NCI-H1436 treated with DMSO at 0.1 percent for 48 hours (cell line): Measurements from ENCODE around the gene MID1.

Experiments
- DNase-seq: peaks from one replicate; lab custom pipeline; 2025; lab: John Stamatoyannopoulos, UW

Gene MID1, protein sequence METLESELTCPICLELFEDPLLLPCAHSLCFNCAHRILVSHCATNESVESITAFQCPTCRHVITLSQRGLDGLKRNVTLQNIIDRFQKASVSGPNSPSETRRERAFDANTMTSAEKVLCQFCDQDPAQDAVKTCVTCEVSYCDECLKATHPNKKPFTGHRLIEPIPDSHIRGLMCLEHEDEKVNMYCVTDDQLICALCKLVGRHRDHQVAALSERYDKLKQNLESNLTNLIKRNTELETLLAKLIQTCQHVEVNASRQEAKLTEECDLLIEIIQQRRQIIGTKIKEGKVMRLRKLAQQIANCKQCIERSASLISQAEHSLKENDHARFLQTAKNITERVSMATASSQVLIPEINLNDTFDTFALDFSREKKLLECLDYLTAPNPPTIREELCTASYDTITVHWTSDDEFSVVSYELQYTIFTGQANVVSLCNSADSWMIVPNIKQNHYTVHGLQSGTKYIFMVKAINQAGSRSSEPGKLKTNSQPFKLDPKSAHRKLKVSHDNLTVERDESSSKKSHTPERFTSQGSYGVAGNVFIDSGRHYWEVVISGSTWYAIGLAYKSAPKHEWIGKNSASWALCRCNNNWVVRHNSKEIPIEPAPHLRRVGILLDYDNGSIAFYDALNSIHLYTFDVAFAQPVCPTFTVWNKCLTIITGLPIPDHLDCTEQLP

DNA sequence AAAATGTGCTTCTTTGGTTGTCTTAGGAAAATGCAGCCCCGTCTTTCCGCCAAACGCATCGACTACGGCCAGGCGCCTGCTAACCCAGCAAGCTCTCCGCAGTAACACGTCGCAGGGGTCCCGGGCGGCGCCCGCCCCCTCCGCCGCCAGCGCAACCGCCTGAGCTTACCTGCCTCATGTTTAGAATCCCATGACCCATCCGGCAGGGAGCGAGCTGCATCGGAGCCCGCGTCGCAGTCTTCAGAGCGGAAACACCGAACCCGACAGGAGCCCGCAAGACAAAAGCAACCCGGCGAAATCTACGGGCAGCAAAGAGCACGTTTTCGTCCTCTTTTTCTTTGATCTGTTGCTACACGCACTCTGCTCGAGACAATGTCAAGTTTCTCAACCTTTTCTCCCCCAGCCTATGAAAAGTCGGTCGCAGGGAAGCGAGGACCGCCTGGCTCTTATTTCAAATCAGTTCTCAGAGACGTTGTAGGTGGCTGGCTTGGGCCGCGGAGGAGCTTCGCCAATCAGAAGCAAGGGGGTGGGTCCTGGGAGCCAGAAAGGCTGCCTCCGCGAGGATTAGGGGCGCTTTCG, at the start of gene MID1:
MID1 (minus strand) TSS at position 465 of the 579 bp plus-strand sequence. CDS start 53,038 bp downstream, outside the sequence.
- DNase-seq = no peak

DNA sequence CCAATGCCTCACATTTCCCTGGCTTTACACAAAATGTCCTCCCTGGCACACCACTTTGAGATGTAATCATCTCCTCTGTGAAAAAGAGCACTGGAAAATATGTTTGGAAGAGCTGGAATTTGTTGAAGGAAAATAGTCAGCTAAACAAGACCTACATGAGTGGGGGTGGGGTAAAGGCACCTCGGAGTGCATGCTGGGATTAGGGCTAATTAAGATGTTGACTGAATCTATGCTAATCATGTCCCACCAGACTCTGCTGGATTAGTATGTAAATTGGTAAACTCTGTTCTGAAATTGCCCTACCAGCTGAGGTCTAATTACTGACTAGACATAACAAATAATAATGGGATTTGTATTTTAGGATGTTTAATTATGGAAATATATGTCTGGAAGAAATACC, 46.8 kb upstream of the MID1 start:
- DNase-seq = no peak

DNA sequence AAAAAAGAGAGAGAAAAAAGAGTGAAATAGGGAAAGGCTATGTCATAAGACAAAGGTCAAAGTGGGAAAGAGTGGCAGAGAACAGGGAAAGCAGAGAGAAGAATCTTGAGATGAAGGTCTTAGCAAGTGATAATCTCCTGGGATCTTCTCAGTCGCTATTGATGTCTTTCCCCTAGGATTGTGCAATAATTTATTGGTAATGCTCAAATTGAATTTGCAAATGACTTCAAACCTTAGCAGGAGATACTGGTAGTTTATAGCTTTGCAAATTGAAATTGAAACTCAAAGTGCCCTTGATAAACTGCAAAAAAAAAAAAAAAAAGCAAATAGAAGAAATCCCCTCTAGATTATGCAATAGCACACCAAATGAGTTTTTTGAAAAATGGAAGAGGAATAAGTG, 45.7 kb upstream of the MID1 start:
- no peak for DNase-seq

DNA sequence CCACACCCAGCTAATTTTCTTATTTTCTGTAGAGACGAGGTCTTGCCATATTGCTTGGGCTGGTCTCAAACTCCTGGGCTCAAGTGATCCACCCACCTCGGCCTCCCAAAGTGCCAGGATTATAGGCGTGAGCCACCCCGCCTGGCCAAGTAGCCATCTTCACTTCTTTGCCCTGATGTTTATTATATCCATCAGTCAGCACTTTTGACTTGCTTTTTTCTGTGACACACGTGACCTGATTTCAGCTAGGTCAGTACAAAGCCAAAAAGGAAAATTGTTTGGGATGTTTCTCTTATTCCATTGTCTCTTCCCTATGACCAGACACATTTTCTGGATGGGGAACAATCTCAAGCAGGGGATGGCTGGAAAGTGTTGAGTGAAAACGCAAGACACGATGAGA, 45.3 kb upstream of the MID1 start:
- no peak for DNase-seq

DNA sequence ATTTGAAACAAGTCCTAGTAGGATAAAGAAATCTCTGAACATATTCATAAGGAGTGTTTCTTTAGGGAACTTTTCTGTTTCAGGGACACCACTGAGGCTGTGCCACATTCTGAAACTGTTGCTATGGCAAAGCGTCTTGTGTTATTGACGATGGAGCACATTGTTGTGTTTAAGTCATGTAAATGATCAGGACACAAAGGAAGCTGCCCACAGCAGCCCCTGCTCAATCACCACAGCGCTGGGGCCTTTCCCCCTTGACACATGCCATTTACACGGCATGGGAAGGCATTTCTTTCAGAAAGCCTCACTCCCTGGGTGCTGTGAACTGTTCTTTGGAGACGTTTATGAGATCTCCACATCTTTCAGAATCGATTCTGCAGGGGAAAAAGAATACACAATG, 39.8 kb upstream of the MID1 start:
- DNase-seq = no peak

DNA sequence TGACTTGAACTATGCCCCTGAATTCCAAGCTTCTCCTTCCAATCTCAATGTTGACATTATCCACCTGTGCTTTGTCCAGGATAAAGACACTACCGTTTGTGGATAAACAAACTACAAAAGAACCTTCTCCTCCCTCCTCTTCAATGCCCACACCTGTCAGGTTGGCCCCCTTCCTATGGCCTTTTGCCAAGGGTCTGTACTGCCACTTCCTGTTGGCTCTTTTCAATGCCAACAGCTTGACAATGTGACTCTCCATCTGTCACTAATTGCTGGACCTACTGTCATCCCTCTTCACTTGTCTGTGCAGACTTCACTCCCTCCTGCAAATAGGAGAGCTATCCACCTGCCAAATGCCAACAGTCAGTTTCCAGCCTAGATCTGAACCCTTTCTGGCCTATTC, 35.8 kb upstream of the MID1 start:
- DNase-seq = no peak

DNA sequence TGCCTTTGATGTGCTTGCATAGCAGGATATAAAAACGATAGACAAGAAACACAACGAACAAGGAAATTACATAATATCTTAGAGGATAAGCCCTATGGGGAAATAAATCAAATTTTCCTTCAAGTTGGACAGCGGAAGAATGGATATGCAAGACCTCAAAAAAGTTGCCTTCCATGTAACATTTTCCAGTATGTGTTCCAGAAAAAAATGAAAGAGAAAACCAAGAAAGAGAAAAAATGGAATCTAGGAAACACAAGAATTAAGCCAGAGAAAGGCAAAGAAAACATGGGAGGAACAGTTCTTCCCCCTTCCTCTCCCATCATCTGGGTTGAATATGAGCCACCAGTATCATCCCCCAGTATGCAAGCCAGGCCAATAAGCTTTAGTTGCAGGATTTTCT, 34.6 kb upstream of the MID1 start:
- no peak for DNase-seq

DNA sequence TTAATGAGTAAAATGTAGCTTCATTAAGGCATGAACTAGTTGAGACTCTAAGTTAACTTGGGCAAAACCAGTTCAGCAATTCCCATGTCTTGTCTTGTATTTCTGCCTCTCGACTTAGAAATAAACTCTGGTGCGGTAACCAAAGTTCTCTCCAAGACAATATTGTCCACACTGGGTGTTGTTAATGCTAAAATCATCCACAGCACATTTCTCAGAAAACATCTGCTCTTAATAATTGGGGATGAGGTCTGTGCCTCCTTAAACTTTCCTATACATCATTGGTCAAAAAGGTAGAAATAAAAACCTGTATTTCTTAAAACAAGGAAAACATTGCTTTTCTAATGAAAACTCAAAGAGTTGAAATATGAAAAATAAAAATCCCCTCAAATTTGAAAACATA, 32.9 kb upstream of the MID1 start:
- DNase-seq = no peak

DNA sequence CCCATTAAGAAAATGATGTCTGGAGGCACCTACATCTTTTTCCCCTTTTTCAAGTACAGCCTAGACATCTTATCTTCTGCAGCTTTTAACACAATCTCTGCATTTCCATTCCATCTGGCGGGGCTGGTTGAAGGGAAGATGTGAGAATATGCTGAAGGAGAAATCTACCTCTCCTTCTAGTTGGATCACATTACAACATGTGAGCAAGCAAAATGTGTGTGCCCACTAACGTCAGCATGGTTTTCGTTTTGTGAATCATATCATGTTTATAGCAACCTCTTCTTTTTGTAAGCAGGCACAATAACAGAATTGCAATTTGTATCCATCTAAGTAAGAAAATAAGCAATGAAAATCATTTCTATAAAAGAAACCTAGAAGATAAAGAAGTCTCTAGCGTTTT, 28.9 kb upstream of the MID1 start:
- no peak for DNase-seq

DNA sequence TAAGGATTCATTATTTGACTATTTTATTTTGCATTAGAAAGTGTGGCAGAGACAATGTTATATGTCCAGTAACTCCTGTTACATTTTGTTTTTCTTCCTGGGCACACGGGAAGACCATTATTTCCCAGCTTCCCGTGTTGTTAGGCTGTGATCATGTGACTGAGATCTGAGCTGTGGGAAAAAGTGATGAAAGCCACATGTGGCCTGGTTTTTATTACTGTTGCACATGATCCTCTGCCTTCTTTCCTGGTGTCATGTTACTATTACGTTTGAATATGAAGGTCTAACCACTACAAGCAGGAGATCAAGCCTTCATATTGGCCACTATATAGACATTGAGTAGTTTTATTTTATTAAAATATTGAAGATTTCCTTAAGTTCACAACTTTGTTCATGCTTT, 28.2 kb upstream of the MID1 start:
- DNase-seq = no peak

DNA sequence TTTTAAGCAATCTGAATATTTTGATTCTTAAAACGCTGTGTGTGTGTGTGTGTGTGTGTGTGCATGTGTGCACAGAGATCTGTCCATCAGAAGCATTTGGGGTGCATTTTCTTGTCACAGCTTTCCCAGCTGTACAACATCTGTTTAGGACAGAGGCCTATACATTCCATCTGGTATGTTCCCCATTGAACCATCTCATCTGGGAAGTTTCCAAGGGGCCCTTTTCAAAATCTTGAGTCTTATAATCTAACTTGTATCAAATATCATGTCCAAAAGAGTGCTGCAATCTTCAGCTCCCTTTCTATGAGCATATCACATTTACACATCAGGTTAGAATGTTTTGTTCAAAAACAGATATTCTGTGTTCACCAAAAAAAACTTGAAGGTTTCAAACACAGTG, 16.5 kb upstream of the MID1 start:
- DNase-seq = no peak

DNA sequence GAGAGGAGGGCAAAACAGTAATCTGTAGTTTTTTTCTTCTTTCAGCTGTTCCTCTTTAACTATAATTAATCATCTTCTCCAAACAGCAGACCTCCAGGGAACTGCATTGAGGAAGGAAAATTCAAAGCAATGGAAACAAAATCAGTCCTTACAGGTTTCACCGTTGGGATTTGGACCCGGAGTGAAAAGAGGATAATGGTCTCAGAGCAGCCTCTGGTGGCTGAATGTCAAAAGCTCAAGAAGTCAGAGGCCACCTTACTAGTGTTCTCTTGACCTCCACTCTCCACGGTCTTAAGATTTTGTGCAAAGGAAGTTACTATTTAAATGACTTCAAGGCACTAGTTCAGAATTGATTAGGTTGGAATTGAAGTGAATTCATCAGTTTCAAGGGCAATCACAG, 16.0 kb upstream of the MID1 start:
- no peak for DNase-seq

DNA sequence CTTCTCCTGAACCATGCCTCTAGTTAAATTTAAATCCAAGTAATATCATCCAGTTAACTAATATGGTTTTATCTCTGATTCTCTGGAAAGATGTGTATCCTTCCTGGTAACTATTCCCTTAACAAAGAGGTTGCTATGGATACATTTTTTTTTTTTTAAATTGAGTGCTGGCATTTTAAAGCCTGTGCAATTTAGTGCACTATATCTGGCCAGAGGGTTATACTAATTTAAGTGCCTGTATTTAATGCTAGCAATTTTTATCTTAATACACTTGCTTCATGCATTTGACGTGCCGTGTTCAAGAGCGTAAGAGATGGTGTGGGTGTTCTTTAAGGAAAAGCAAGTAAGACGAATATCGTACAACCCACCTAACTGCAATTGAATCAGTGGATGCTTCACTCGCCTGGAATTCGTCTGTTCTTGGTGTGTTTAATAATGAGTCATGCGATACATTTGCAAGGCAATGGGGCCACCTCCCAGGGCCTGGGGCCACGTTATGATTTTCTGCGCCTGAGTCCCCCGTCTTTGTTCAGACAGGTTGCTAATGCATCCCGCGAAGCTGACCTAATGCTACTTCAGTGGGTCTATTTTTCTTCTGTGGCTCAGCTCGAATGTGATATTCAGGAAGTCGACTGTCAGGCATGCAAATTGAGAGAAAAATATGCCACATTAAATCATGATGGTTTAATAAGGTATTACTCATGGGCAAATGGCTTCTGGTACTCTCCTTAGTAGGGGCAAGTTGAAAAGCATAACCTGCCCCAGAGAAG, 14.2 kb upstream of the MID1 start:
- DNase-seq = no peak

DNA sequence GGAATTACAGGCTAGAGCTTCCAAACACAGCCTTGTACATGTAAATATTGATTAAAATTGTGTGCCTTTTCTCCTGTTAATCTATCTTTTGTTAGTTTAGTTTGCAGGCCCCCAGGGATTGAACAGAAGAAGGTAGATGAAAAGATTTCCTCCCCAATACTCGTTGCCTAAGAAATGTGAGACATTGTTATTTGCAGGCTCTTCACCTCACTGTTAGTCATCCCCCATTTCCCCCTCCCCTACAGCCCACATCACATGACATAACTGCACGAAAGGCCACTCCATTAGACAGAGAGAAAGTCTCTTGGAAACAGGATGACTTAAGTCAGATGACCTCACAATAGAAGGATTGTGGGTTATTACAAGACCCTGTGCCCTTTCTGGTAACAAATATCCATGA, 13.3 kb upstream of the MID1 start:
- peak; percentile 59 for DNase-seq

DNA sequence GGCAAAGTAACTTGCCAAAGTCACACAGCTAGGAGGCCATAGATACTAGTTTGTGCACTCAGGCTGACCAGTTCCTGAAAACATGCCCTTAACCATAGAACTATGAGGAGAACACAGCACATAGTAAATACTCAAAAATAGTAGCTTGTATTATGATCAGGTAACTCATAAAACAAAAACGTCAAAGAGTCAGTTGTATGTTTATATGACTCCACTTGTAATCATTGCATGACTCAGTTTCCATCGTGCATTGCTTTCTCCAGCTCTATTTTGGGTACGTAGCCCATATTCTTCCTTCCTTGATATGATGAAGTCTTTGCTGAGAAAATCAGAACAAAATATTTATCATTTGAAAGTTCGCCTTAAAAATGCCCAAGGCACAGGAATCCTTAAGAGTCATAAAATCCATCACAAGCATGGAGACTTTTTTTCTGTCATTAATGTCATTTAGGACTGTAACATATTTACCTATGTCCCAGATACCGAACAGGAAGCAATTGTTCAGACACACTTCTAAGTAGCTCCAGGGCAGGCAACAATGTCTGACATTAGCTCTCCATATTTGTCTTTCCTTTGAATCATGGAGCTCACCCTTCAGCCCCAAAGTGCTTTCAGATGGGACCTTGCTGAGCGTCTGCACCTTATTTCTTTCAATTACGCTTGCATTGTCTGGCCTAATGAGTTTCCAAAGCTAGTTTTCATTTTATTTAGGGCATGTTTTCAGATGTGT, 11.2 kb upstream of the MID1 start:
- no peak for DNase-seq

DNA sequence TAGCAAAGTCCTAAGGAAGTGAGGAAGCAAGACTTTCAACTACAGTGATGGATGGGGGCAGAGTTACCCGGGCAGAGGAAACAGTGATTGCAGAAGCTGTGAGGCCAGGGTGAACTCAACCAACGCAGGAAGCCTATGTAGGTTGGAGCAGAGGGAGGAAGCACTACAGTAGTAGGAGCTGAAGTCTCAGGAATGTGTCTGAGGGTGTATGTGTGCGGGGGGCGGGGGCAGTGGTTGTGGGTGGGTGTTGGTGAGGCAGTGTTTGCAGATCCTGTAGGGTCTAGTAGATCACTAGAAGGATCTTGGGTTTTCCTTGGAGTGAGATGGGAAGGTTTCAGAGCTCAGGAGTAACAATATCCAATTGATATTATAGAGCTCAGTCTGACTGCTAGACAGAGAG, 9.9 kb upstream of the MID1 start:
- no peak for DNase-seq

DNA sequence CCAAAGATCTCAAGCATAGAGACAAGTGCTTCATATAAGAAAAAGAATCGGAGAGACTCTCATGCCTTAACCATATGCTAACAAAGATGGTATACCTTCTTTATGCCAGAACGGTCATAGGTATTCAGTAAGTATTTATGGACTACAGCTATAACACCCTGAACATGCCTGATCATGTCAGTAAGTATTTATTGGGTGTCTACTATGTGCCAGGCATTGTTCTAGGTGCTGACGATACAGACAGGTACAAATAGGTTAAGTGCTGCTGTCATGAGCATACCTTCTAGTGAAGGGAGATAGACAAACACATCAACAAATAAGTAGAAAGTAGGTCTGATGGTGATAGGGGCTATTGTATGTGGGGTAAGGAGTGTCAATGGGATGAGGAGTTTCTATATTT, 9.5 kb upstream of the MID1 start:
- no peak for DNase-seq

DNA sequence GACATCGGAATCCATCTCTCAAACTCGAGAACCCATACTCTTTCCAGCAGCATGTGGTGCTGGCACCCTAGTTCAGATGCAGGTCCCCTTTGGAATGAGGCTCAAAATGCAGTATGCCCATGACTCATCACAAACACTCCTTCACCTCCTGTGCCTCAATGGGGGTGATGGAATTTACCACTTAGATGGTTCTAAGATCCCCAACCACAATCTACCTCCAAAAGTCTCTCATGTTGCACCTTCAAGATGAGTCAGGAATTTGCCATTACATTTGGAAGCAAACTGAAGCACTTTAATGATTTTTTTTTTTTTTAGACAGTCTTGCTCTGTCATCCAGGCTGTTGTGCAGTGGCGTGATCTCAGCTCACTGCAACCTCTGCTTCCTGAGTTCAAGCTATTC, 8.5 kb upstream of the MID1 start:
- DNase-seq = no peak

DNA sequence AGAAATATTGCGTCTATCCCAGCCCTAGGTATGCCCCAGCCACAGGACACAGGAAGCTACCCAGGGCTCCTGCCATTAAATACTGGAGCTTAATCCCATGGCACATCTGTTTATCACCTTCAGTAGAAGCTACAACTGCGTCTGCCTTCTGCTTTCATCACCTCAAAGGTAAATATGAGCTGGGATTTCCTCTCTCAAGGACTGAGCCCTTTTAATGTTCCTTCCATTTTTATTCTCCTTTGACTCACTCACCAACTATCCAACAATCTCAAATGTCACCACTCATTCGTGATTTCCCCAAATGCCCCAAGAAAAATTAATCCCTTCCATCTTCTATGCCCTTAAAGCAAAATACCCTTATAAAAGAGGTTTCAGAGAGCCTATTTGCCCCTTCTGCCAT, 1.8 kb upstream of the MID1 start:
- DNase-seq = no peak

DNA sequence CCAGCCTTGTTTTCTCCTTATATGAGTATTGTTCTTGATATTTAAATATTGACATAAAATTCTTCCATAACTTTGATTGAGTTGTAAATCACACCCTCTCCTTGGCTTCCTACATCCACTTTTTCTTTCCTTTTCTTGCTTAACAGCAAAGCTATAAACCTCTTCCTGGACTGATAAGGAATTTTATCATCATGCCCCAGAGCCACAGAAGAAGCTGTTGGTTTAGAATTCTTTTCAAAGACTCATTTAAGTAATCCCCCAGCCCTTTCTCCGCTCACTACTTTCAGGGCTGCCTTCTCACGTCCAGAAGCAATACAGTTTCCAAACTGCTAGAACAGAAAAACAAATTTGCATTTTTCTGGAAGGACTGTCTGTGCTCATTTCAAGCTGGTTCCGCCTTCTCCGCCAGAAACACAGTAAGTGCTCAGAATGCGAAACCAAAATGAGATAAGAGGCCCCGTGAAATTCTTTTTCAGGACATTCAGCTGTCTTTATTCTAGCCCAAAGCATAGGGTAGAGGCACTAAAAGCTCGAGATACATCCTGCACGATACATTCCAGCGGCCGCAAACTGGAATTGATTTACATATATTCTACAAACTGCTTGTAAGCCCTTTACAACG, 849 bp downstream of the MID1 start:
- no peak for DNase-seq

DNA sequence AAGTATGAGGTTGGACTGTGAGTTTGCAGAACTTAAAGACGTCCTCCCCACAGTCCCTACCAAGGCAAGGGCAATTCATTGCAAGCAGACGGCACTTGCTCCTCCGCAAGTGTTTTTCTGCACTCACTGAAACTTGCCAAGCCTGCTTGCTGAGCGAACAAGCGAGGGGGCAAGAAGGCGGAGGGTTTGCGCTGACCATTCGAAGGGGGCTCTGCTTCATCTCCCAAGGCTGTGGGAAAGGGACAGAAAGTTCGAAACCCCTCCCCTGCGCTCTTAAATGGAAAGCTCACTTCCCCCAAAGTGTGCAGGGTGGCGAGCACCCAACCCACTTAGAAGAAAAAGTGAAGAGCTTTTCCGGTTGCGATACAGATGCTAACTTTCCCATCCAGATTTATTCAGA, 1.4 kb downstream of the MID1 start:
- DNase-seq = no peak

DNA sequence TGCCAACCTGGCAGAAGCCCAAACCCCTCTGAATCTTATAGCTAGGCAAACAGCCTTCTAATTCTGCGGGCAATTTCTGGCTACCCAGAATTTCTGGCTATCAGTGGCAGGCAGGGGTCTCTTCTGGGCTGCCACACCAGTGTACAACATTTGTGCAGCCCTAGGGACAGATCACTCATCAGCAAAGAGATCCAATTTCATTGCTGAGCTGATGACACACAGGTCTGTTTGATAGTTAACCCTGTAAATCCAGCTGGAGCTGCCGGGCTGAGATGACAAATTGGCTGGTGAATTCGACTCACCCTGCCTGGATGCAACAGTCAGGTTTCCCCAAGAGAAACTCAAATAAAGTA, 2.4 kb downstream of the MID1 start:
- no peak for DNase-seq
